Ishikawa (cell line): ENCODE data around the gene RGS6.

Experiments used
- CEBPB ChIP-seq: IDR thresholded peaks from 2 replicates; pipeline ENCODE4 v1.6.1; 2012
- REST ChIP-seq: IDR thresholded peaks from 2 replicates; pipeline ENCODE4 v1.6.1; 2012; ENCODE audit warnings: low read depth, mild to moderate bottlenecking
- ZBTB7A ChIP-seq: IDR thresholded peaks from 2 replicates; pipeline ENCODE4 v1.6.1; 2012; ENCODE audit warnings: low read depth
- TF ChIP-seq, protein P1 (sequence below): IDR thresholded peaks from 2 replicates; pipeline ENCODE4 v1.6.1; 2012
- TF ChIP-seq, protein P2 (sequence below): IDR thresholded peaks from 2 replicates; pipeline ENCODE4 v1.6.1; 2012

GRCh38 chr14:72261068-72261467 lies 328.8 kb downstream of the RGS6 start:
- TF ChIP-seq, protein P1, sequence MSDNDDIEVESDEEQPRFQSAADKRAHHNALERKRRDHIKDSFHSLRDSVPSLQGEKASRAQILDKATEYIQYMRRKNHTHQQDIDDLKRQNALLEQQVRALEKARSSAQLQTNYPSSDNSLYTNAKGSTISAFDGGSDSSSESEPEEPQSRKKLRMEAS, result no peak
- TF ChIP-seq, protein P2, sequence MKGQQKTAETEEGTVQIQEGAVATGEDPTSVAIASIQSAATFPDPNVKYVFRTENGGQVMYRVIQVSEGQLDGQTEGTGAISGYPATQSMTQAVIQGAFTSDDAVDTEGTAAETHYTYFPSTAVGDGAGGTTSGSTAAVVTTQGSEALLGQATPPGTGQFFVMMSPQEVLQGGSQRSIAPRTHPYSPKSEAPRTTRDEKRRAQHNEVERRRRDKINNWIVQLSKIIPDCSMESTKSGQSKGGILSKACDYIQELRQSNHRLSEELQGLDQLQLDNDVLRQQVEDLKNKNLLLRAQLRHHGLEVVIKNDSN, result no peak
- no peak for TF ChIP-seq REST
- TF ChIP-seq CEBPB, result no peak
- no peak for TF ChIP-seq ZBTB7A
